OCI-M1 (cell line): ENCODE data around the gene KIF23.

Experiments used
- DNase-seq: peaks from one replicate; lab custom pipeline; 2025; lab: John Stamatoyannopoulos, UW

Gene KIF23

DNA sequence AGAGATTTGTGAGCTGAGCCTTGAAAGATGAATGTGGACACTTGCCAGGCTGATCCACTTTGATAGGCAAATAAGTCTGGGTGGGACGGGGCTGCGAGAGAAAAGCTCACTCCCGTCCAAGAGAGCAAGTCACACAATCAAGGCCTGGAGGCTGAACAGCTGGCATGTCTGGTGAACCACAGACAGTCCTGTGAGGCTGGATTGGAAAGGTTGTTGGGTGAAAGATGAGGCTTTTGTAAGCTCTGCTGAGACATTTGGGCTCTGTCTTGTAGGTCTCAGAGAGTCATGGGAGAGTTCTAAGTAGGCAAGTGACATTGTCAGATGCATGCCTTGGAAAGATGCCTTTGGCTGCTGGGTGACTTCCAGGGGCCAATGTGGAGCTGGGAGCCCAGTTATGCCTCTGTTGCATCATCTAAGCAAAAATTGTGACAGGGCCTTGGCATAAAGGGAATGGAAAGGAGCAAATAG lies 76.9 kb downstream of the KIF23 start:
- DNase-seq: no peak

DNA sequence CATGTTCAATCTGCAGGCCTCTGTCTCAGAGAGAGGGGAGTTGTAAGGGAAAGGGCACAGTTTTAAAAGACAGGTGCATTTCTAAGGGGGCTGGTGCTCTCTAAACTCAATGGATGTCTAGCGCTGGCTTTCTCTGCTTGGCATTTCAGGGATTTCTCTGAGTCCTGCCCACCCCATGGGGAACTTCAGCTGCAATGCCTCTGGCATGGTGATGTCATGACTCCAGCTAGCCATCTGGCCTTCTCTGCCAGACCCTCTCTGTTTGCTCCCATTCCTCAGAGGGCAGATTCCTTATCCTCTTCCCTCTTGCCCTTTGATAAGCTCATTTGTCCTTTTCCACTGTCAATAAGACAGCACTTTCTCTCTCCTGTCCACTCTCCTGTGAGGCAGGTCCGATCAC lies 79.3 kb downstream of the KIF23 start:
- no peak for DNase-seq

DNA sequence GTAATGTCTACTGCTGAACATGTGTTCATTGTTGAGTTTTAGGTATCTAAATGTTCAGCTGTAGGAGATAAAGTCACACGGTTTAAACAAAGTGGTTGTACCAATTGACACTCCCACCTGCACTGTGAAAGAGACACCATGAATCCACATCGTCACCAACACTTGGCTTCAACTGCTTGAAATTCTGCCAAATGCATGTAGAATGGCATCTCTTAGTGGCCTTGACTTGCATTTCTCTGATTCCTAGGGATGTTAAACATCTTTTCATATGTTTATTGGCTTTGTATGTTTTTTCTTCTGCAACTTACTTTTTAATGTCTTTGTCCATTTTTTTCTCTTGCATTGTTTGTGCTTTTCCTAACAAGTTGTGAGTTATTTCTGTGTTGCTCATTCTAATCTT lies 81.9 kb downstream of the KIF23 start:
- no peak for DNase-seq

DNA sequence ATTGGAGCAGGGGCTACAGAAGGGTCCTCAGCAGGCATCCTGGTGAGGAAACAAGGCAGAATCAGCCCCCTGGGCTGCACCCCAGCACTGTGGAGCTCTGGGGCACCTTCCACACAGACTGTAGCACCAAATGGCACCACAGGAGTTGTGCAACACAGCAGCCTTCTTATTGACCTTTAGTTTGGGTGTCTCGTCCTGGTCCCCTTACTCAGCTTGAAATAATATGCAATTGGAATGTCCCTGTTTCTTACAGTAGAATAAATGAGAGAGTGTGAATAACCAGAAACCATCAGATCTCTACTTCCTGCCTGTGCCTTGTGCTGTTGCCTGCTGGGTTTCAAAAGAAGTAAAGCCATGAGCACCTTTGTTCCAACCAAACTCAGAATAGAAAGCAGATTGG lies 82.9 kb downstream of the KIF23 start:
- DNase-seq: no peak

DNA sequence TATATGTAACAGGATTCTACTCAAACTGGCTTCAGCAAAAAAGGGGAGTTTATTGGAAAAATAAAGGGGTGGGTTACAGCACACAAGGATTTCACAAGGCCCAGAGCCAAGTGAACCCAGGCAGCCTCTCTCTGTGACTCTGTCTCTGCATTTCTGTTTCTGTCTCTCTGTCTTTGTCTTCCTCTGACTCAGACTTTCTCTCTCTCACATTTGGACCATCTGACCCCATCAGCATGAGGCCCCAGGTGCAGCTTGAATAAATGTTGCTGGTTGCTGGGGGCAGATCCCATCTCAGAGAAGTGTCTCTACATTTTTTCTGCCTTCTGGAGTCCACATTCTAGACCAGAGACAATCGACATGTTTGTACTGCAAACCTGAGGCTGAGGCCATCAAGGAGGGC lies 83.5 kb downstream of the KIF23 start:
- DNase-seq: no peak
